ENCODE data around the gene TMEM179.

TMEM179 gene

GRCh38 chr14:104602315-104602932 lies 2.1 kb downstream of the TMEM179 start:
- TF ChIP-seq CTCF (IDR thresholded peaks at IDR 0.05; ENCODE audit: poor library complexity, severe bottlenecking), result no peak
- H3K4me1 ChIP-seq (ENCODE audit: insufficient read depth, poor library complexity, severe bottlenecking), result no peaks in the 10 kb centered on the region
- H3K4me3 ChIP-seq (ENCODE audit: severe bottlenecking), result no peak overlapping the region
- H3K9me3 ChIP-seq (ENCODE audit: severe bottlenecking), result no peaks in the 10 kb centered on the region
- no peak for ATAC-seq (ENCODE audit: low read depth)
- peak; percentile 42 for DNase-seq (ENCODE audit: low spot score)
- peaks cover 46% of the 10 kb centered on the region for H3K27me3 ChIP-seq (ENCODE audit: insufficient read depth, poor library complexity, severe bottlenecking)
- H3K36me3 ChIP-seq (ENCODE audit: low read depth), result no peaks in the 10 kb centered on the region
- no peak overlapping the region for H3K27ac ChIP-seq (ENCODE audit: poor library complexity, severe bottlenecking)

DNA sequence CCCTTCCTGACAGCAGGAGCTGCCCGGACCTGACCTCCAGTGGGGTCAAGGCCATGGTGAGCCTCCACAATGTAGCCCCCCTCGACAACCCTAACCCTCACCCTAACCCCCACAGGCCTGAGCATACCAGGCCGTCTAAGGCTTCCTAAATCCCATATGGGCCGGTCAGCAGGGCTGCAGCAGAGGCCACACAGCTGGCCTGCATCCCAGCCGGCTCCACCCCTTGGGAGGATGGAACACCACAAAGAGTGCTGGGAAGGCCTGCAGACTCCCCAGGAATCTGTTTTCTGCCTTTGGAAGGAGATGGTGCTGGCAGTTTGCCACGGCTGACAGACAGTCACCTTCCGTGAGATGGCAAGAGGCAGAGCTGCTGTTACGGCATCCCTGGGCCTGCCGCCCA lies 2.8 kb downstream of the TMEM179 start:
- H3K27me3 ChIP-seq (ENCODE audit: insufficient read depth, poor library complexity, severe bottlenecking), result peaks cover 43% of the 10 kb centered on the region
- H3K4me3 ChIP-seq (ENCODE audit: severe bottlenecking), result no peak overlapping the region
- TF ChIP-seq CTCF (IDR thresholded peaks at IDR 0.05; ENCODE audit: poor library complexity, severe bottlenecking), result no peak
- no peaks in the 10 kb centered on the region for H3K4me1 ChIP-seq (ENCODE audit: insufficient read depth, poor library complexity, severe bottlenecking)
- no peaks in the 10 kb centered on the region for H3K36me3 ChIP-seq (ENCODE audit: low read depth)
- no peaks in the 10 kb centered on the region for H3K9me3 ChIP-seq (ENCODE audit: severe bottlenecking)
- ATAC-seq (ENCODE audit: low read depth) (no peak), DNase-seq (ENCODE audit: low spot score) (peak; percentile 73)
- no peak overlapping the region for H3K27ac ChIP-seq (ENCODE audit: poor library complexity, severe bottlenecking)

DNA sequence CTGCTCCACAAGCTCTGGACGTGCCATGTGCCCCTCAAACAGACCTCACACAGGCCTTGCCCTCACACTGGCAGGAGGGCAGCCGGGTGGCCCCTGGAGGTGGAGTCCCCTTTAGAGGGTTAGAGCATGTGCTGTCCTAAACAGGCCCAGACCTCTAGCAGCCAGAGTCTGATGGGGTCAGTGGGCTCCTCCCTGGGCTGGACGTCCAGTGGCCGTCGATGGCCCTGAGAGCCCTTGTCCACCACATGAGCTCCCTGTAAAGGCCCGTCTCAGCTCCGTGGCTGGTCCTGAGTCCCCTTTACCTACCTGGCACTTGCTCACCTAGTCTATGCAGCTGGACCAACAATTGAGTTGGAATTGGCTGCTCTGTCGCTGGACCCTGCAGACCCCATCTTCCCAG lies 3.8 kb downstream of the TMEM179 start:
- H3K4me3 ChIP-seq (ENCODE audit: severe bottlenecking), result no peak overlapping the region
- no peak overlapping the region for H3K27ac ChIP-seq (ENCODE audit: poor library complexity, severe bottlenecking)
- H3K4me1 ChIP-seq (ENCODE audit: insufficient read depth, poor library complexity, severe bottlenecking), result no peaks in the 10 kb centered on the region
- H3K9me3 ChIP-seq (ENCODE audit: severe bottlenecking), result no peaks in the 10 kb centered on the region
- TF ChIP-seq CTCF (IDR thresholded peaks at IDR 0.05; ENCODE audit: poor library complexity, severe bottlenecking), result no peak
- H3K36me3 ChIP-seq (ENCODE audit: low read depth), result no peaks in the 10 kb centered on the region
- peak; percentile 55 for DNase-seq (ENCODE audit: low spot score)
- H3K27me3 ChIP-seq (ENCODE audit: insufficient read depth, poor library complexity, severe bottlenecking), result peaks cover 38% of the 10 kb centered on the region
- no peak for ATAC-seq (ENCODE audit: low read depth)

- H3K4me1 ChIP-seq (ENCODE audit: insufficient read depth, poor library complexity, severe bottlenecking), result no peaks in the 10 kb centered on the region
- no peak; the same call in 2 of the 3 replicates for ATAC-seq (ENCODE audit: low read depth)
Measured at GRCh38 chr14:104600141-104600643, 4.4 kb downstream of the TMEM179 start.

More at GRCh38 chr14:104600141-104600643, 4.4 kb downstream of the TMEM179 start:
- Histone ChIP-seq H3K36me3 (ENCODE audit: low read depth) (no peaks in the 10 kb centered on the region), H3K4me3 (ENCODE audit: severe bottlenecking) (no peak overlapping the region), H3K9me3 (ENCODE audit: severe bottlenecking) (no peaks in the 10 kb centered on the region), H3K27me3 (ENCODE audit: insufficient read depth, poor library complexity, severe bottlenecking) (peaks cover 31% of the 10 kb centered on the region), H3K27ac (ENCODE audit: poor library complexity, severe bottlenecking) (no peak overlapping the region)
- TF ChIP-seq CTCF (IDR thresholded peaks at IDR 0.05; ENCODE audit: poor library complexity, severe bottlenecking), result no peak
- DNase-seq (ENCODE audit: low spot score), result peak; percentile 70
